OCI-LY3 (cell line): ENCODE data around the gene RPUSD1.

Source experiments
- EZH2phosphoT487 ChIP-seq: fragments of 200-600 bp; shearing (Covaris generic); IDR thresholded peaks from 2 replicates; pipeline ENCODE4 v1.6.1; 2018; ENCODE audit warnings: antibody characterized with exemption, mixed run types, low read depth
- TF ChIP-seq, protein P1 (sequence below): fragments of 200-600, 300-600 bp; sonication (generic); IDR thresholded peaks from 2 replicates; pipeline ENCODE4 v1.5.1; 2014; ENCODE audit warnings: antibody characterized with exemption, low read length, low read depth

- TF ChIP-seq, protein P1, sequence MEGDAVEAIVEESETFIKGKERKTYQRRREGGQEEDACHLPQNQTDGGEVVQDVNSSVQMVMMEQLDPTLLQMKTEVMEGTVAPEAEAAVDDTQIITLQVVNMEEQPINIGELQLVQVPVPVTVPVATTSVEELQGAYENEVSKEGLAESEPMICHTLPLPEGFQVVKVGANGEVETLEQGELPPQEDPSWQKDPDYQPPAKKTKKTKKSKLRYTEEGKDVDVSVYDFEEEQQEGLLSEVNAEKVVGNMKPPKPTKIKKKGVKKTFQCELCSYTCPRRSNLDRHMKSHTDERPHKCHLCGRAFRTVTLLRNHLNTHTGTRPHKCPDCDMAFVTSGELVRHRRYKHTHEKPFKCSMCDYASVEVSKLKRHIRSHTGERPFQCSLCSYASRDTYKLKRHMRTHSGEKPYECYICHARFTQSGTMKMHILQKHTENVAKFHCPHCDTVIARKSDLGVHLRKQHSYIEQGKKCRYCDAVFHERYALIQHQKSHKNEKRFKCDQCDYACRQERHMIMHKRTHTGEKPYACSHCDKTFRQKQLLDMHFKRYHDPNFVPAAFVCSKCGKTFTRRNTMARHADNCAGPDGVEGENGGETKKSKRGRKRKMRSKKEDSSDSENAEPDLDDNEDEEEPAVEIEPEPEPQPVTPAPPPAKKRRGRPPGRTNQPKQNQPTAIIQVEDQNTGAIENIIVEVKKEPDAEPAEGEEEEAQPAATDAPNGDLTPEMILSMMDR: no peak
- TF ChIP-seq EZH2phosphoT487: no peak
Observed at GRCh38 chr16:804193-805048, 16.2 kb upstream of the RPUSD1 start.
